H1 (cell line): ENCODE results near the gene EFHC1. TPM values are rescaled to one million over a fixed set of nuclear protein-coding genes. Genes with fewer than 3 reads are reported as not detected.

Source experiments
- CTCF ChIA-PET: fragments of 300-600 bp; sonication (Branson Sonifier 250); formaldehyde crosslinking; loops from one replicate; lab custom pipeline; 2021; ENCODE audit not compliant: partially characterized antibody; lab: Charles Lee
- POLR2A ChIA-PET: fragments of 300-600 bp; sonication (Branson Sonifier 250); formaldehyde crosslinking; loops from one replicate; lab custom pipeline; 2021; ENCODE audit warnings: inconsistent platforms; ENCODE audit not compliant: partially characterized antibody; lab: Charles Lee
- DNase-seq, 2 experiments: peaks; one replicate each; pipeline versions ENCODE4 v3.0.0 to v3.0.0-alpha.2; 2010 to 2022; ENCODE audit warnings: low spot score in 2 of 2, low read depth in 1 of 2, mixed read lengths in 1 of 2
- FAIRE-seq: peaks from 2 replicates; lab custom pipeline; 2011; peaks lifted over from hg19 to GRCh38; lab: Jason Lieb, UNC
- H2AFZ ChIP-seq: 2 replicates; pipeline ENCODE4 v1.8.1; 2012; ENCODE audit warnings: low read length, inconsistent platforms
- H2AK5ac ChIP-seq: 2 replicates; pipeline ENCODE4 v1.6.1; 2013; ENCODE audit warnings: low read depth, low read length
- H2BK120ac ChIP-seq: replicated peaks from 2 replicates; pipeline ENCODE3; 2013; ENCODE audit warnings: low read depth, low read length, inconsistent platforms
- H2BK12ac ChIP-seq: 2 replicates; pipeline ENCODE4 v1.6.1; 2013; ENCODE audit warnings: low read depth, low read length
- H2BK15ac ChIP-seq: 2 replicates; pipeline ENCODE4 v1.6.1; 2013; ENCODE audit warnings: low read length
- H2BK20ac ChIP-seq: 2 replicates; pipeline ENCODE4 v1.6.1; 2013; ENCODE audit warnings: low read length
- H2BK5ac ChIP-seq: 2 replicates; pipeline ENCODE4 v1.6.1; 2013; ENCODE audit warnings: low read depth, low read length
- H3K14ac ChIP-seq: 2 replicates; pipeline ENCODE4 v1.6.1; 2013; ENCODE audit warnings: inconsistent platforms; ENCODE audit not compliant: insufficient read length
- H3K18ac ChIP-seq: 2 replicates; pipeline ENCODE4 v1.6.1; 2013; ENCODE audit warnings: low read length; ENCODE audit errors: extremely low read depth
- H3K23ac ChIP-seq: 2 replicates; pipeline ENCODE4 v1.6.1; 2013; ENCODE audit warnings: inconsistent platforms; ENCODE audit not compliant: insufficient read length
- H3K23me2 ChIP-seq: 2 replicates; pipeline ENCODE4 v1.6.1; 2013; ENCODE audit warnings: low read depth, low read length
- H3K27ac ChIP-seq: 2 replicates; pipeline ENCODE4 v1.6.1; 2011; ENCODE audit warnings: low read depth, low read length, inconsistent platforms
- H3K27me3 ChIP-seq, 4 experiments: replicated peaks in 1 of 4; 1 replicate in 1 of 4; 2 replicates in 3 of 4; pipeline versions ENCODE4 v1.6.1 to v1.8.1; 2011 to 2013; ENCODE audit warnings: low read length in 3 of 4, mild to moderate bottlenecking in 3 of 4, inconsistent platforms in 2 of 4, mixed read lengths in 2 of 4, moderate library complexity in 1 of 4; ENCODE audit not compliant: control insufficient read depth in 3 of 4, insufficient read depth in 3 of 4; ENCODE audit errors: extremely low read depth in 1 of 4
- H3K36me3 ChIP-seq, 4 experiments: 2 replicates each; pipeline versions ENCODE4 v1.6.1 to v1.8.1; 2011 to 2013; ENCODE audit warnings: mild to moderate bottlenecking in 4 of 4, low read length in 3 of 4, moderate library complexity in 2 of 4, control low read depth in 1 of 4, inconsistent platforms in 1 of 4; ENCODE audit not compliant: insufficient read depth in 4 of 4, control insufficient read depth in 2 of 4
- H3K4ac ChIP-seq: replicated peaks from 2 replicates; pipeline ENCODE3; 2013; ENCODE audit warnings: low read length, low read depth, mixed read lengths, inconsistent platforms; ENCODE audit not compliant: insufficient read length
- H3K4me1 ChIP-seq, 4 experiments: replicated peaks in 1 of 4; 1 replicate in 1 of 4; 2 replicates in 3 of 4; pipeline versions ENCODE4 v1.6.1 to v1.8.1; 2011 to 2013; ENCODE audit warnings: low read length in 3 of 4, inconsistent platforms in 2 of 4, mixed read lengths in 1 of 4; ENCODE audit not compliant: insufficient read depth in 4 of 4, control insufficient read depth in 3 of 4
- H3K4me2 ChIP-seq, 2 experiments: 2 replicates each; pipeline versions ENCODE4 v1.6.1 to v1.8.1; 2011 to 2013; ENCODE audit warnings: low read depth in 2 of 2, low read length in 2 of 2, control low read depth in 1 of 2, inconsistent platforms in 1 of 2, mild to moderate bottlenecking in 1 of 2; ENCODE audit not compliant: insufficient read depth in 1 of 2
- H3K4me3 ChIP-seq, 4 experiments: fragments of 200-600, 300-600 bp in 1 of 4; sonication (generic), shearing (Covaris generic), sonication (Bioruptor Twin) in 1 of 4; 2 replicates each; pipeline versions ENCODE4 v1.5.1 to v1.8.1; 2011 to 2016; ENCODE audit warnings: low read length in 4 of 4, low read depth in 3 of 4, control low read depth in 2 of 4, inconsistent platforms in 2 of 4, mild to moderate bottlenecking in 2 of 4, mixed read lengths in 1 of 4, moderate library complexity in 1 of 4; ENCODE audit not compliant: insufficient read depth in 2 of 4; ENCODE audit errors: extremely low read depth in 1 of 4
- H3K56ac ChIP-seq: replicated peaks from 2 replicates; pipeline ENCODE3; 2013; ENCODE audit warnings: low read depth, mild to moderate bottlenecking, mixed read lengths, low read length, inconsistent platforms; ENCODE audit not compliant: insufficient read length
- H3K79me1 ChIP-seq: 2 replicates; pipeline ENCODE4 v1.6.1; 2013; ENCODE audit warnings: low read depth, low read length, control low read depth
- H3K79me2 ChIP-seq, 2 experiments: 2 replicates each; pipeline versions ENCODE4 v1.6.1 to v1.8.1; 2012 to 2013; ENCODE audit warnings: low read length in 2 of 2, mild to moderate bottlenecking in 2 of 2, inconsistent platforms in 1 of 2; ENCODE audit not compliant: insufficient read depth in 2 of 2, control insufficient read depth in 1 of 2
- H3K9ac ChIP-seq, 4 experiments: replicated peaks in 1 of 4; 1 replicate in 1 of 4; 2 replicates in 3 of 4; pipeline versions ENCODE4 v1.6.1 to v1.8.1; 2011 to 2013; ENCODE audit warnings: low read depth in 3 of 4, low read length in 3 of 4, control low read depth in 2 of 4, mild to moderate bottlenecking in 2 of 4, moderate library complexity in 2 of 4, inconsistent platforms in 1 of 4; ENCODE audit errors: extremely low read depth in 1 of 4
- H3K9me3 ChIP-seq, 2 experiments: 2 replicates each; pipeline versions ENCODE4 v1.6.1 to v1.8.1; 2012 to 2013; ENCODE audit warnings: mild to moderate bottlenecking in 2 of 2, moderate library complexity in 2 of 2, control low read depth in 1 of 2, inconsistent platforms in 1 of 2, low read depth in 1 of 2, low read length in 1 of 2, mixed read lengths in 1 of 2; ENCODE audit not compliant: insufficient read depth in 2 of 2
- H4K20me1 ChIP-seq, 2 experiments: replicated peaks in 1 of 2; 2 replicates each; pipeline versions ENCODE3 to v1.8.1; 2011 to 2013; ENCODE audit warnings: inconsistent platforms in 2 of 2, low read length in 2 of 2, mild to moderate bottlenecking in 1 of 2; ENCODE audit not compliant: insufficient read depth in 2 of 2, control insufficient read depth in 1 of 2
- H4K5ac ChIP-seq: 2 replicates; pipeline ENCODE4 v1.6.1; 2013; ENCODE audit warnings: low read length, low read depth, mixed read lengths, inconsistent platforms; ENCODE audit not compliant: insufficient read length
- H4K8ac ChIP-seq: 2 replicates; pipeline ENCODE4 v1.8.0; 2013; ENCODE audit warnings: mild to moderate bottlenecking, moderate library complexity, low read length, inconsistent platforms; ENCODE audit not compliant: insufficient read depth; ENCODE audit errors: extremely low read depth
- H4K91ac ChIP-seq: replicated peaks from 2 replicates; pipeline ENCODE3; 2013; ENCODE audit warnings: low read length, mixed read lengths, inconsistent platforms; ENCODE audit not compliant: insufficient read length
- CHD1 ChIP-seq: IDR thresholded peaks from 2 replicates; pipeline ENCODE4 v1.6.1; 2012; ENCODE audit warnings: low read depth, low read length, improper control_type of control experiment
- CTBP2 ChIP-seq: IDR thresholded peaks from 2 replicates; pipeline ENCODE4 v1.7.0; 2011; ENCODE audit warnings: borderline replicate concordance, mild to moderate bottlenecking, moderate library complexity, mixed read lengths, low read length; ENCODE audit not compliant: insufficient read depth, insufficient read length
- E2F6 ChIP-seq: IDR thresholded peaks from 2 replicates; pipeline ENCODE4 v1.6.1; 2012; ENCODE audit warnings: inconsistent platforms
- FOSL1 ChIP-seq: IDR thresholded peaks from 2 replicates; pipeline ENCODE4 v1.6.1; 2011; ENCODE audit warnings: mild to moderate bottlenecking, low read depth, low read length, moderate library complexity; ENCODE audit not compliant: insufficient read depth
- NRF1 ChIP-seq: IDR thresholded peaks from 2 replicates; pipeline ENCODE4 v1.6.1; 2011; ENCODE audit warnings: mild to moderate bottlenecking, low read depth, low read length, improper control_type of control experiment
- POLR2AphosphoS5 ChIP-seq: IDR thresholded peaks from 2 replicates; pipeline ENCODE4 v1.6.1; 2011; ENCODE audit warnings: low read depth, low read length
- RAD21 ChIP-seq, 2 experiments: IDR thresholded peaks in 1 of 2; conservative IDR thresholded peaks in 1 of 2; 2 replicates each; pipeline ENCODE4 v1.6.1; 2011; ENCODE audit warnings: low read depth in 2 of 2, low read length in 2 of 2, improper control_type of control experiment in 1 of 2, inconsistent platforms in 1 of 2, mild to moderate bottlenecking in 1 of 2, moderate library complexity in 1 of 2
- RNF2 ChIP-seq: fragments of 200-900, 300-1000 bp; sonication (generic); IDR thresholded peaks from 2 replicates; pipeline ENCODE4 v1.7.1; 2016; ENCODE audit warnings: borderline replicate concordance, low read depth, mild to moderate bottlenecking, antibody characterized with exemption, low read length; ENCODE audit not compliant: poor library complexity, severe bottlenecking; ENCODE audit errors: missing control alignments
- SIRT6 ChIP-seq: IDR thresholded peaks from one replicate; pipeline ENCODE4 v1.7.1; 2012; ENCODE audit warnings: low read length, inconsistent platforms
- SIX5 ChIP-seq: IDR thresholded peaks from 2 replicates; pipeline ENCODE4 v1.6.1; 2011; ENCODE audit warnings: mild to moderate bottlenecking, low read depth, low read length
- SP4 ChIP-seq: IDR thresholded peaks from 2 replicates; pipeline ENCODE4 v1.6.1; 2012; ENCODE audit warnings: low read length, inconsistent platforms
- SRF ChIP-seq: IDR thresholded peaks from 2 replicates; pipeline ENCODE4 v1.6.1; 2011; ENCODE audit warnings: mild to moderate bottlenecking, low read depth, low read length, moderate library complexity
- TCF12 ChIP-seq: IDR thresholded peaks from 2 replicates; pipeline ENCODE4 v1.6.1; 2011; ENCODE audit warnings: low read depth, mild to moderate bottlenecking, low read length
- YY1 ChIP-seq: IDR thresholded peaks from 2 replicates; pipeline ENCODE4 v1.6.1; 2011; ENCODE audit warnings: low read depth, mild to moderate bottlenecking, low read length
- WGBS, 2 experiments: shearing (Covaris generic) in 1 of 2; methylation state at CpG; one replicate each; pipeline versions ENCODE4 v1.1.6 to v1.1.7; 2013 to 2015; ENCODE audit warnings: low lambda C conversion rate in 2 of 2, mixed read lengths in 2 of 2, inconsistent platforms in 1 of 2, low coverage in 1 of 2, missing lambda C conversion rate in 1 of 2; ENCODE audit not compliant: insufficient replicate concordance in 2 of 2, insufficient coverage in 1 of 2, insufficient read length in 1 of 2; ENCODE audit errors: extremely low coverage in 1 of 2, missing lambda C conversion rate in 1 of 2; 5-methylcytosine and 5-hydroxymethylcytosine counted together
- polyA plus RNA-seq, 7 experiments: library from polyadenylated mRNA; depleted of rRNA in 3 of 7; stranded (reverse) in 5 of 7; unstranded in 2 of 7; fragments of >200 nt in 5 of 7; fragments of 200-250 nt in 2 of 7; gene quantifications; 1 replicate in 5 of 7; 2 replicates in 1 of 7; 4 replicates in 1 of 7; pipeline versions ENCODE4 v1.2.1 to v1.2.3, GENCODE V29; 2011 to 2013; ENCODE audit warnings: missing spikeins in 2 of 7, mixed read lengths in 2 of 7
- total RNA-seq: library from RNA; stranded (reverse); fragmentation: NEBNext Ultra II Directional; extraction: Animal tissue kit (Norgen Biotek cat#: 25700); gene quantifications from 2 replicates; pipeline ENCODE4 v1.2.1, GENCODE V29; 2021

EFHC1 gene
- total and polyA plus RNA-seq, 2 of the 8 experiments (the other 6 are each of a cell fraction or from before 2014, with no cell fraction given), result 10.5 to 16.4 TPM

GRCh38 chr6:52568320-52568719, 148.2 kb downstream of the EFHC1 start:
- Histone ChIP-seq H3K23ac (no peak overlapping the region), H3K4me3 (no peak overlapping the region), H3K36me3 (no peaks in the 10 kb centered on the region), H2AFZ (no peak overlapping the region), H3K18ac (no peak overlapping the region), H3K23me2 (no peaks in the 10 kb centered on the region; the same call in 1 of the 2 replicates), H4K5ac (no peak overlapping the region), H2BK20ac (no peak overlapping the region), H3K9ac (no peak overlapping the region), H3K27ac (no peak overlapping the region), H2BK5ac (no peak overlapping the region), H3K14ac (no peak overlapping the region), H2AK5ac (no peak overlapping the region), H3K79me1 (peaks cover 11% of the 10 kb centered on the region), H4K91ac (no peak overlapping the region), H3K4me2 (no peak overlapping the region), H4K20me1 (peaks cover 3 to 5% of the 10 kb centered on the region in 2 experiments), H3K9me3 (no peaks in the 10 kb centered on the region), H3K27me3 (no peaks in the 10 kb centered on the region), H3K4ac (no peak overlapping the region), H3K79me2 (peaks cover 16 to 89% of the 10 kb centered on the region in 2 experiments), H2BK12ac (no peak overlapping the region), H2BK120ac (no peak overlapping the region), H4K8ac (no peak overlapping the region), H3K4me1 (peaks cover 2 to 22% (median 9%) of the 10 kb centered on the region in 4 experiments; a peak in 5 of 7 replicates), H3K56ac (no peak overlapping the region), H2BK15ac (no peak overlapping the region)
- 79% methylated on average over 4 of the region's 4 CpGs; no CpG with 5 or more reads in 1 of the 2 experiments for WGBS, 2 experiments
- FAIRE-seq, result no peak
- ChIA-PET POLR2A (no interaction called here), CTCF (interaction anchor here (1.0 to 2.7 kb wide), 3 partner anchors 16 to 161 kb away, joined by 3 to 8 read pairs (median 3); no protein-coding TSS in a partner anchor)
- DNase-seq, result no peak
- TF ChIP-seq RAD21 (IDR thresholded peaks at IDR 0.05 in 1 of 2, conservative IDR thresholded peaks at IDR 0.05 in 1 of 2; ENCODE audit: low read depth in 2 of 2, low read length in 2 of 2) (no peak), FOSL1 (no peak), SIX5 (no peak), NRF1 (no peak), E2F6 (no peak), CHD1 (no peak), SIRT6 (no peak), SP4 (no peak), YY1 (no peak), SRF (no peak), POLR2AphosphoS5 (no peak), CTBP2 (no peak), TCF12 (no peak), RNF2 (no peak)
